Liver (tissue), 9 donors: Measurements from ENCODE around the gene PFKFB3. TPM values are rescaled to one million over a fixed set of nuclear protein-coding genes. Genes with fewer than 3 reads are reported as not detected.

Experiments
- DNase-seq: peaks from one replicate; pipeline ENCODE4 v3.0.0-alpha.2; 2017; ENCODE audit warnings: low spot score
- H3K27ac ChIP-seq, 2 donors: one replicate each; pipeline ENCODE4 v1.7.0; 2013; ENCODE audit warnings: inconsistent platforms in 2 of 2, low read length in 2 of 2, control low read depth in 1 of 2, low read depth in 1 of 2, mild to moderate bottlenecking in 1 of 2
- H3K27me3 ChIP-seq, 4 donors: one replicate each; pipeline versions ENCODE4 v1.6.1 to v1.7.0; 2013; ENCODE audit warnings: low read length in 3 of 4, inconsistent platforms in 1 of 4, mild to moderate bottlenecking in 1 of 4, moderate library complexity in 1 of 4; ENCODE audit not compliant: control insufficient read depth in 4 of 4, insufficient read depth in 4 of 4
- H3K36me3 ChIP-seq, 4 donors: one replicate each; pipeline versions ENCODE4 v1.6.1 to v1.7.0; 2013; ENCODE audit warnings: low read length in 3 of 4, mild to moderate bottlenecking in 3 of 4, low read depth in 1 of 4, moderate library complexity in 1 of 4; ENCODE audit not compliant: control insufficient read depth in 4 of 4, insufficient read depth in 3 of 4
- H3K4me1 ChIP-seq, 4 donors: one replicate each; pipeline versions ENCODE4 v1.6.1 to v1.7.0; 2013; ENCODE audit warnings: low read length in 3 of 4, mild to moderate bottlenecking in 3 of 4, moderate library complexity in 1 of 4; ENCODE audit not compliant: control insufficient read depth in 4 of 4, insufficient read depth in 4 of 4
- H3K4me3 ChIP-seq, 3 donors: one replicate each; pipeline versions ENCODE4 v1.6.1 to v1.7.0; 2013; ENCODE audit warnings: low read length in 3 of 3, control low read depth in 1 of 3, low read depth in 1 of 3, mild to moderate bottlenecking in 1 of 3
- H3K9ac ChIP-seq, 2 donors: one replicate each; pipeline ENCODE4 v1.7.0; 2013; ENCODE audit warnings: low read length in 2 of 2, mild to moderate bottlenecking in 2 of 2, moderate library complexity in 2 of 2, control low read depth in 1 of 2, low read depth in 1 of 2
- H3K9me3 ChIP-seq, 4 donors: one replicate each; pipeline versions ENCODE4 v1.6.1 to v1.7.0; 2013; ENCODE audit warnings: low read length in 3 of 4; ENCODE audit not compliant: control insufficient read depth in 4 of 4
- ATF3 ChIP-seq: IDR thresholded peaks from 2 replicates; pipeline ENCODE4 v1.6.1; 2016; ENCODE audit warnings: antibody characterized with exemption
- EGR1 ChIP-seq, 2 donors: IDR thresholded peaks; 2 replicates each; pipeline ENCODE4 v1.6.1; 2016 to 2018; ENCODE audit warnings: antibody characterized with exemption in 2 of 2, low read depth in 2 of 2
- FOXA1 ChIP-seq: IDR thresholded peaks from 2 replicates; pipeline ENCODE4 v1.6.1; 2016; ENCODE audit warnings: antibody characterized with exemption
- MAX ChIP-seq: IDR thresholded peaks from 2 replicates; pipeline ENCODE4 v1.6.1; 2016; ENCODE audit warnings: antibody characterized with exemption
- NR2F2 ChIP-seq: IDR thresholded peaks from 2 replicates; pipeline ENCODE4 v1.6.1; 2016; ENCODE audit warnings: antibody characterized with exemption
- RXRA ChIP-seq, 2 donors: IDR thresholded peaks; 2 replicates each; pipeline ENCODE4 v1.6.1; 2017 to 2018; ENCODE audit warnings: antibody characterized with exemption in 2 of 2, mild to moderate bottlenecking in 1 of 2
- SP1 ChIP-seq: IDR thresholded peaks from 2 replicates; pipeline ENCODE4 v1.6.1; 2018; ENCODE audit warnings: antibody characterized with exemption, mild to moderate bottlenecking
- TAF1 ChIP-seq: conservative IDR thresholded peaks from 2 replicates; pipeline ENCODE4 v1.6.1; 2016; ENCODE audit warnings: antibody characterized with exemption, mild to moderate bottlenecking
- YY1 ChIP-seq: IDR thresholded peaks from 2 replicates; pipeline ENCODE4 v1.6.1; 2016; ENCODE audit warnings: antibody characterized with exemption, mild to moderate bottlenecking
- WGBS: extraction: QIAGEN DNeasy Blood & Tissue Kit; methylation state at CpG from one replicate; pipeline ENCODE4 v1.1.7; 2013; 5-methylcytosine and 5-hydroxymethylcytosine counted together
- polyA plus RNA-seq, 2 donors: library from polyadenylated mRNA; stranded (reverse) in 1 of 2; unstranded in 1 of 2; fragments of 200-250 nt in 1 of 2; fragments of >200 nt in 1 of 2; fragmentation: Nextera tagmentation in 1 of 2; extraction: Ambion mirVana in 1 of 2; gene quantifications; one replicate each; pipeline versions ENCODE4 v1.2.1 to v1.2.3, GENCODE V29; 2013 to 2015
- total RNA-seq, 2 donors: library from RNA; depleted of rRNA; stranded (reverse); fragments of >200 nt; gene quantifications; one replicate each; pipeline ENCODE4 v1.2.3, GENCODE V29; 2014
- TF ChIP-seq, protein P1 (sequence below): fragments of 150-350 bp; IDR thresholded peaks from 2 replicates; pipeline ENCODE4 v1.5.1; 2017; ENCODE audit warnings: improper control_type of control experiment, low read depth, low read length; ENCODE audit not compliant: missing input control
- TF ChIP-seq, protein P2 (sequence below): IDR thresholded peaks from 2 replicates; pipeline ENCODE4 v1.6.1; 2016; ENCODE audit warnings: antibody characterized with exemption, mild to moderate bottlenecking
- donor health status: healthy.
- donor health status: healthy.
- donor health status: healthy.
- donor health status: healthy.
- donor health status: healthy.

The PFKFB3 gene
- total and polyA plus RNA-seq, 4 donors: 1.6 to 9.1 (median 5.8) TPM

GRCh38 chr10:6223981-6224380 lies 21.2 kb downstream of the PFKFB3 start:
- no peak overlapping the region for H3K9ac ChIP-seq
- WGBS: 94% methylated on average over 14 of the region's 14 CpGs
- H3K27ac ChIP-seq: no peak overlapping the region
- H3K27me3 ChIP-seq: no peaks in the 10 kb centered on the region
- DNase-seq: no peak
- no peaks in the 10 kb centered on the region for H3K4me1 ChIP-seq
- no peak overlapping the region for H3K4me3 ChIP-seq
- H3K9me3 ChIP-seq: no peaks in the 10 kb centered on the region
- peaks cover 27 to 79% (median 47%) of the 10 kb centered on the region in 4 donors for H3K36me3 ChIP-seq
- TF ChIP-seq ATF3: no peak
- TF ChIP-seq SP1: no peak
- TF ChIP-seq RXRA (IDR thresholded peaks at IDR 0.05): no peak
- TF ChIP-seq, protein P1, sequence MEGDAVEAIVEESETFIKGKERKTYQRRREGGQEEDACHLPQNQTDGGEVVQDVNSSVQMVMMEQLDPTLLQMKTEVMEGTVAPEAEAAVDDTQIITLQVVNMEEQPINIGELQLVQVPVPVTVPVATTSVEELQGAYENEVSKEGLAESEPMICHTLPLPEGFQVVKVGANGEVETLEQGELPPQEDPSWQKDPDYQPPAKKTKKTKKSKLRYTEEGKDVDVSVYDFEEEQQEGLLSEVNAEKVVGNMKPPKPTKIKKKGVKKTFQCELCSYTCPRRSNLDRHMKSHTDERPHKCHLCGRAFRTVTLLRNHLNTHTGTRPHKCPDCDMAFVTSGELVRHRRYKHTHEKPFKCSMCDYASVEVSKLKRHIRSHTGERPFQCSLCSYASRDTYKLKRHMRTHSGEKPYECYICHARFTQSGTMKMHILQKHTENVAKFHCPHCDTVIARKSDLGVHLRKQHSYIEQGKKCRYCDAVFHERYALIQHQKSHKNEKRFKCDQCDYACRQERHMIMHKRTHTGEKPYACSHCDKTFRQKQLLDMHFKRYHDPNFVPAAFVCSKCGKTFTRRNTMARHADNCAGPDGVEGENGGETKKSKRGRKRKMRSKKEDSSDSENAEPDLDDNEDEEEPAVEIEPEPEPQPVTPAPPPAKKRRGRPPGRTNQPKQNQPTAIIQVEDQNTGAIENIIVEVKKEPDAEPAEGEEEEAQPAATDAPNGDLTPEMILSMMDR: no peak
- TF ChIP-seq FOXA1: no peak
- TF ChIP-seq MAX: no peak
- no peak for TF ChIP-seq NR2F2
- TF ChIP-seq EGR1 (IDR thresholded peaks at IDR 0.05; ENCODE audit: low read depth in 2 of 2): no peak
- no peak for TF ChIP-seq TAF1

GRCh38 chr10:6224781-6225180 lies 22.0 kb downstream of the PFKFB3 start:
- no peaks in the 10 kb centered on the region for H3K27me3 ChIP-seq
- DNase-seq: no peak
- TF ChIP-seq, protein P2, sequence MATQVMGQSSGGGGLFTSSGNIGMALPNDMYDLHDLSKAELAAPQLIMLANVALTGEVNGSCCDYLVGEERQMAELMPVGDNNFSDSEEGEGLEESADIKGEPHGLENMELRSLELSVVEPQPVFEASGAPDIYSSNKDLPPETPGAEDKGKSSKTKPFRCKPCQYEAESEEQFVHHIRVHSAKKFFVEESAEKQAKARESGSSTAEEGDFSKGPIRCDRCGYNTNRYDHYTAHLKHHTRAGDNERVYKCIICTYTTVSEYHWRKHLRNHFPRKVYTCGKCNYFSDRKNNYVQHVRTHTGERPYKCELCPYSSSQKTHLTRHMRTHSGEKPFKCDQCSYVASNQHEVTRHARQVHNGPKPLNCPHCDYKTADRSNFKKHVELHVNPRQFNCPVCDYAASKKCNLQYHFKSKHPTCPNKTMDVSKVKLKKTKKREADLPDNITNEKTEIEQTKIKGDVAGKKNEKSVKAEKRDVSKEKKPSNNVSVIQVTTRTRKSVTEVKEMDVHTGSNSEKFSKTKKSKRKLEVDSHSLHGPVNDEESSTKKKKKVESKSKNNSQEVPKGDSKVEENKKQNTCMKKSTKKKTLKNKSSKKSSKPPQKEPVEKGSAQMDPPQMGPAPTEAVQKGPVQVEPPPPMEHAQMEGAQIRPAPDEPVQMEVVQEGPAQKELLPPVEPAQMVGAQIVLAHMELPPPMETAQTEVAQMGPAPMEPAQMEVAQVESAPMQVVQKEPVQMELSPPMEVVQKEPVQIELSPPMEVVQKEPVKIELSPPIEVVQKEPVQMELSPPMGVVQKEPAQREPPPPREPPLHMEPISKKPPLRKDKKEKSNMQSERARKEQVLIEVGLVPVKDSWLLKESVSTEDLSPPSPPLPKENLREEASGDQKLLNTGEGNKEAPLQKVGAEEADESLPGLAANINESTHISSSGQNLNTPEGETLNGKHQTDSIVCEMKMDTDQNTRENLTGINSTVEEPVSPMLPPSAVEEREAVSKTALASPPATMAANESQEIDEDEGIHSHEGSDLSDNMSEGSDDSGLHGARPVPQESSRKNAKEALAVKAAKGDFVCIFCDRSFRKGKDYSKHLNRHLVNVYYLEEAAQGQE: no peak
- no peak overlapping the region for H3K9ac ChIP-seq
- H3K27ac ChIP-seq: no peak overlapping the region
- no peaks in the 10 kb centered on the region for H3K9me3 ChIP-seq
- 96% methylated on average over 13 of the region's 13 CpGs for WGBS
- no peaks in the 10 kb centered on the region for H3K4me1 ChIP-seq
- H3K36me3 ChIP-seq: peaks cover 28 to 79% (median 46%) of the 10 kb centered on the region in 4 donors
- H3K4me3 ChIP-seq: no peak overlapping the region

GRCh38 chr10:6225263-6225814 lies 22.6 kb downstream of the PFKFB3 start:
- Histone ChIP-seq H3K27me3 (no peaks in the 10 kb centered on the region), H3K36me3 (peaks cover 28 to 82% (median 45%) of the 10 kb centered on the region in 4 donors), H3K27ac (no peak overlapping the region), H3K9ac (no peak overlapping the region), H3K9me3 (no peaks in the 10 kb centered on the region), H3K4me3 (no peak overlapping the region), H3K4me1 (no peaks in the 10 kb centered on the region)
- no peak for DNase-seq
- TF ChIP-seq FOXA1 (no peak), MAX (no peak), YY1 (no peak), NR2F2 (no peak)
- 89% methylated on average over 15 of the region's 15 CpGs for WGBS
